Lung (tissue), 12 donors: ENCODE measurements around the gene QKI. TPM values are rescaled to one million over a fixed set of nuclear protein-coding genes. Genes with fewer than 3 reads are reported as not detected.

Experiments used
- ATAC-seq: fragments of 200-7000 bp; cut with Tn5 transposase; one replicate; pipeline ENCODE4 v1.9.1; 2020; ENCODE audit warnings: moderate number of reproducible peaks; ENCODE audit not compliant: insufficient read depth, low FRiP score
- DNase-seq, 3 donors: peaks; one replicate each; pipeline ENCODE4 v3.0.0-alpha.2; 2013 to 2017
- H3K27ac ChIP-seq, 2 donors: one replicate each; pipeline ENCODE4 v1.5.1; 2013; ENCODE audit warnings: mild to moderate bottlenecking in 2 of 2, moderate library complexity in 2 of 2, control low read depth in 1 of 2, inconsistent platforms in 1 of 2, low read depth in 1 of 2, low read length in 1 of 2
- H3K27me3 ChIP-seq, 3 donors: one replicate each; pipeline ENCODE4 v1.5.1; 2013; ENCODE audit warnings: low read length in 2 of 3; ENCODE audit not compliant: control insufficient read depth in 3 of 3, insufficient read depth in 3 of 3
- H3K36me3 ChIP-seq, 4 donors: one replicate each; pipeline ENCODE4 v1.5.1; 2013; ENCODE audit warnings: low read length in 4 of 4, mild to moderate bottlenecking in 1 of 4, moderate library complexity in 1 of 4; ENCODE audit not compliant: control insufficient read depth in 4 of 4, insufficient read depth in 4 of 4
- H3K4me1 ChIP-seq, 5 donors: one replicate each; pipeline ENCODE4 v1.5.1; 2013; ENCODE audit warnings: low read length in 5 of 5, mild to moderate bottlenecking in 2 of 5, moderate library complexity in 1 of 5; ENCODE audit not compliant: control insufficient read depth in 5 of 5, insufficient read depth in 5 of 5
- H3K4me3 ChIP-seq: one replicate; pipeline ENCODE4 v1.5.1; 2013; ENCODE audit warnings: mild to moderate bottlenecking, control low read depth, moderate library complexity
- H3K9ac ChIP-seq, 2 donors: one replicate each; pipeline ENCODE4 v1.5.1; 2013; ENCODE audit warnings: low read length in 2 of 2, control low read depth in 1 of 2; ENCODE audit not compliant: insufficient read depth in 1 of 2
- H3K9me3 ChIP-seq, 4 donors: one replicate each; pipeline ENCODE4 v1.5.1; 2013; ENCODE audit warnings: low read length in 3 of 4, mild to moderate bottlenecking in 1 of 4, moderate library complexity in 1 of 4; ENCODE audit not compliant: control insufficient read depth in 4 of 4, insufficient read depth in 3 of 4
- WGBS, 2 donors: extraction: QIAGEN DNeasy Blood & Tissue Kit; methylation state at CpG; one replicate each; pipeline ENCODE4 v1.1.7; 2013; 5-methylcytosine and 5-hydroxymethylcytosine counted together
- polyA plus RNA-seq, 2 donors: library from polyadenylated mRNA; stranded (reverse); fragments of 200-250 nt; gene quantifications; one replicate each; pipeline ENCODE4 v1.2.1, GENCODE V29; 2013
- total RNA-seq, 2 donors: library from RNA; depleted of rRNA in 1 of 2; stranded (reverse); fragments of >200 nt in 1 of 2; gene quantifications; one replicate each; pipeline ENCODE4 v1.2.1, GENCODE V29; 2014 to 2021
- TF ChIP-seq, protein P1 (sequence below): IDR thresholded peaks from 2 replicates; pipeline ENCODE4 v1.5.1; 2012; ENCODE audit warnings: mild to moderate bottlenecking; ENCODE audit errors: control extremely low read depth, extremely low read depth
- donor health status: control.
- donor health status: control.
- donor health status: Bipolar disorder and iron deficiency.
- donor health status: healthy.
- donor health status: DM: yes; HTN: yes; CAD: no.

The QKI gene
- total and polyA plus RNA-seq, 4 donors, result 20.6 to 228 (median 114) TPM

- peaks cover 0 to 2% (median 0%) of the 10 kb centered on the region in 4 donors for H3K36me3 ChIP-seq
- no peak for ATAC-seq
- H3K27me3 ChIP-seq, result no peaks in the 10 kb centered on the region
- H3K9me3 ChIP-seq, result no peaks in the 10 kb centered on the region
- WGBS, 2 donors, result 47 to 50% methylated on average over 1 of the region's 1 CpG
- no peak overlapping the region for H3K4me3 ChIP-seq
- no peak overlapping the region for H3K27ac ChIP-seq
- TF ChIP-seq, protein P1, sequence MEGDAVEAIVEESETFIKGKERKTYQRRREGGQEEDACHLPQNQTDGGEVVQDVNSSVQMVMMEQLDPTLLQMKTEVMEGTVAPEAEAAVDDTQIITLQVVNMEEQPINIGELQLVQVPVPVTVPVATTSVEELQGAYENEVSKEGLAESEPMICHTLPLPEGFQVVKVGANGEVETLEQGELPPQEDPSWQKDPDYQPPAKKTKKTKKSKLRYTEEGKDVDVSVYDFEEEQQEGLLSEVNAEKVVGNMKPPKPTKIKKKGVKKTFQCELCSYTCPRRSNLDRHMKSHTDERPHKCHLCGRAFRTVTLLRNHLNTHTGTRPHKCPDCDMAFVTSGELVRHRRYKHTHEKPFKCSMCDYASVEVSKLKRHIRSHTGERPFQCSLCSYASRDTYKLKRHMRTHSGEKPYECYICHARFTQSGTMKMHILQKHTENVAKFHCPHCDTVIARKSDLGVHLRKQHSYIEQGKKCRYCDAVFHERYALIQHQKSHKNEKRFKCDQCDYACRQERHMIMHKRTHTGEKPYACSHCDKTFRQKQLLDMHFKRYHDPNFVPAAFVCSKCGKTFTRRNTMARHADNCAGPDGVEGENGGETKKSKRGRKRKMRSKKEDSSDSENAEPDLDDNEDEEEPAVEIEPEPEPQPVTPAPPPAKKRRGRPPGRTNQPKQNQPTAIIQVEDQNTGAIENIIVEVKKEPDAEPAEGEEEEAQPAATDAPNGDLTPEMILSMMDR, result no peak
- H3K9ac ChIP-seq, result no peak overlapping the region
- DNase-seq, result no peak
- peaks cover 0 to 28% (median 0%) of the 10 kb centered on the region in 5 donors for H3K4me1 ChIP-seq
These were observed 34.6 kb downstream of the QKI start for GRCh38 chr6:163449076-163449475.

DNA sequence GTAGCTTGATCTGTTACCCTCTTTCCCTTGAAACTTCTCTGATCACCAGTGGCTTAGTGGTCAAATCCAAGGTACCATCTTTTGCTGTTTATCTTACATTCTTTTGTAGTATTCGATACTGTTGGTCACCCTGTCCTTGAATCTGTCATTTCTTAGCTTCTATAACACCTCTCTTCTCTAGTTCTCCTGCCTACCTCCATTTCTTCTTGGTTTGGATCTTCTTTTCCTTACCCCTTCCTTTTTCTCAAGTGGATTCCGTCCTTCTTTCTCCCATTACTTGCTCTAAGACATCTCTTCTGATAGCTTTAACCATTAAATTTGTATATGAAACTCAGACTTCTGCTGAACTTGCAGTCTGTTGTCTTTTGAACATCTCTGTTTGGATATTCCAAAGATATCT is 39.9 kb downstream of the QKI start:
- Histone ChIP-seq H3K9ac (no peak overlapping the region), H3K4me1 (peaks cover 0 to 41% (median 6%) of the 10 kb centered on the region in 5 donors), H3K27ac (no peak overlapping the region), H3K9me3 (no peaks in the 10 kb centered on the region), H3K36me3 (peaks cover 0 to 11% (median 5%) of the 10 kb centered on the region in 4 donors), H3K4me3 (no peak overlapping the region), H3K27me3 (no peaks in the 10 kb centered on the region)
- ATAC-seq, result no peak
- no peak for DNase-seq
- TF ChIP-seq, protein P1, result no peak
- WGBS, 2 donors, result 89 to 91% methylated on average over 2 of the region's 2 CpGs

GRCh38 chr6:163455552-163455951 is 41.0 kb downstream of the QKI start:
- peaks cover 0 to 41% (median 8%) of the 10 kb centered on the region in 5 donors for H3K4me1 ChIP-seq

More at GRCh38 chr6:163455552-163455951, 41.0 kb downstream of the QKI start:
- H3K9me3 ChIP-seq, result no peaks in the 10 kb centered on the region
- no peaks in the 10 kb centered on the region for H3K27me3 ChIP-seq
- DNase-seq, result no peak
- H3K9ac ChIP-seq, result no peak overlapping the region
- no peak overlapping the region for H3K27ac ChIP-seq
- TF ChIP-seq, protein P1, result no peak
- H3K36me3 ChIP-seq, result peaks cover 0 to 11% (median 5%) of the 10 kb centered on the region in 4 donors
- no peak overlapping the region for H3K4me3 ChIP-seq
- no peak for ATAC-seq
